Choroid plexus epithelial cell (primary cell): Measurements from ENCODE around the gene CLIC3.
A peak's percentile ranks its signal among the peaks of the same experiment; 100 is the strongest.

Experiments used
- DNase-seq: peaks from one replicate; pipeline ENCODE4 v3.0.0-alpha.2; 2010; ENCODE audit warnings: low read depth
- H3K4me3 ChIP-seq: 2 replicates; pipeline ENCODE4 v1.5.1; 2011; ENCODE audit warnings: low read depth, mild to moderate bottlenecking, control low read depth, low read length, moderate library complexity
- TF ChIP-seq, protein P1 (sequence below): conservative IDR thresholded peaks from 2 replicates; pipeline ENCODE4 v1.5.1; 2011; ENCODE audit warnings: low read depth, mild to moderate bottlenecking, control low read depth, inconsistent platforms, low read length, moderate library complexity

Gene CLIC3

DNA sequence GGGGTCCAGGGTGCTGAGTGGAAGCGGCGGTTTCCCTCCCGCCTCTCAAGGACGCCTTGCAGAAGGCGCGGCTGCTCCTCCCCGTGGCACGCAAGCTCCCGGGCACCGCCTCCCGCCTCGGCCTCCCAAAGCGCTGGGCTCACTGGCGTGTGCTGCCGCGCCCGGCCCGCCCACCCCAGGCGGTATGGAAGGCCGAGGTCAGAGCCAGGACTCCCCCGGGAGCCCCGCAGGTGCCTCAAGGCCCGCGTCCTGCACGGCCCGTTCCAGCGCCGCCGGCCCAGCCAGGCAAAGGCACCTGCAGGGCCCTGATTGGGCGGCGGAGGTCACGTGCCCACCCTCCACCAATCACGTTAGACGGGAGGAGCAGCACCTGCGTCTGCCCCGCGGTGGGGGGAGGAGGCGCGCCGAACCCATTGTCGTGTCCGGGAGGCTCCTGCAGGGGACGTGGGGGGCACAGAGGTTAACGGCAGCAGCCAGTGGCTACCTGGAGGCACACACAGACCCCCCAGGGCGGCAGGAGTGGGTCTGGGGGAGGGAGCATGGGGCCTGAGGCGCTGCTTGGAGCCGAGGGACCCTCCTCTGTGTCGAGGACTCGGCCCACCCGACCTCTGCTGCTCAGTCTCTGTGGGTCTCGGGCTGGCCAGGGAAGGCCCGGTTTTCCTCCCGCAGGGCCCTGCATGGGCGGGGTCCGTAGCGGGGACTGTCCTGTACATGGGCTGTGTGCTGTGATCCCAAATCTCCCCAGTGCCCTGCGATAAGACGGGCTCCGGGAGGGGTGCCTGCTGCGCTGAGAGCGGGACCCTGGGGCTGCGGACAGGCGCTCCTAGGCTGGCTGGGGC lies 46.3 kb downstream of the CLIC3 start:
- peak overlapping the region; percentile 59 for H3K4me3 ChIP-seq

DNA sequence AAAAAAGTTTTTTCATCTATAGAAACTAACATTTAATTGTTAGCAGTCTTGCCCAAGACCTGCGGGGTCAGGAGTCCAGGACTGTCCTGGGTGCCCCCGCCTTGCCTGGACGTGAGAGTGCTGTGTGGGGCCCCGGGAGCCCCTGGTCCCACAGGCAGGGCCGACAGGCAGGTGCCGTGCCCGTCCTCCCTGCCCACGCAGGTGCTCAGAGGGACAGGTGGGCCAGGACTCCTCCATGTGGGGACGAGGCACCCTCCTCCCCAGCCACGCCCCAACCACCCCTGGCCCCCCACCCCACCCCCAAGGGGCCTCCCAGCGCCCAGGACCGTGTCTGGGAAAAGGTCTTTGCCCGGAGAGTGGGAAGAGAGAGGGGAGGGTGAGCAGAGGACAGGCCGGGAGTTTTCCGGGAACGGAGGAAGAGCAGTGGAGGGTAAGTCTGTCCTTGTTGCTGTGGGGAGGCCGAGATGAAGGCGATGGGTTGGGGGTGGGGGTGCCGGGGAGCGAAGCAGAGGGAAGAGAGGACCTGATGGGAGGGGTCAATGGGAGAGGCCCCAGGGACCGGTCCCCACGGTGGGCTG lies 47.0 kb downstream of the CLIC3 start:
- TF ChIP-seq, protein P1, sequence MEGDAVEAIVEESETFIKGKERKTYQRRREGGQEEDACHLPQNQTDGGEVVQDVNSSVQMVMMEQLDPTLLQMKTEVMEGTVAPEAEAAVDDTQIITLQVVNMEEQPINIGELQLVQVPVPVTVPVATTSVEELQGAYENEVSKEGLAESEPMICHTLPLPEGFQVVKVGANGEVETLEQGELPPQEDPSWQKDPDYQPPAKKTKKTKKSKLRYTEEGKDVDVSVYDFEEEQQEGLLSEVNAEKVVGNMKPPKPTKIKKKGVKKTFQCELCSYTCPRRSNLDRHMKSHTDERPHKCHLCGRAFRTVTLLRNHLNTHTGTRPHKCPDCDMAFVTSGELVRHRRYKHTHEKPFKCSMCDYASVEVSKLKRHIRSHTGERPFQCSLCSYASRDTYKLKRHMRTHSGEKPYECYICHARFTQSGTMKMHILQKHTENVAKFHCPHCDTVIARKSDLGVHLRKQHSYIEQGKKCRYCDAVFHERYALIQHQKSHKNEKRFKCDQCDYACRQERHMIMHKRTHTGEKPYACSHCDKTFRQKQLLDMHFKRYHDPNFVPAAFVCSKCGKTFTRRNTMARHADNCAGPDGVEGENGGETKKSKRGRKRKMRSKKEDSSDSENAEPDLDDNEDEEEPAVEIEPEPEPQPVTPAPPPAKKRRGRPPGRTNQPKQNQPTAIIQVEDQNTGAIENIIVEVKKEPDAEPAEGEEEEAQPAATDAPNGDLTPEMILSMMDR: no peak
- H3K4me3 ChIP-seq: peak overlapping the region; percentile 59
- no peak for DNase-seq

More for the DNA sequence above, 46.3 kb downstream of the CLIC3 start:
- TF ChIP-seq, protein P1: no peak
- peak; percentile 83 for DNase-seq

DNA sequence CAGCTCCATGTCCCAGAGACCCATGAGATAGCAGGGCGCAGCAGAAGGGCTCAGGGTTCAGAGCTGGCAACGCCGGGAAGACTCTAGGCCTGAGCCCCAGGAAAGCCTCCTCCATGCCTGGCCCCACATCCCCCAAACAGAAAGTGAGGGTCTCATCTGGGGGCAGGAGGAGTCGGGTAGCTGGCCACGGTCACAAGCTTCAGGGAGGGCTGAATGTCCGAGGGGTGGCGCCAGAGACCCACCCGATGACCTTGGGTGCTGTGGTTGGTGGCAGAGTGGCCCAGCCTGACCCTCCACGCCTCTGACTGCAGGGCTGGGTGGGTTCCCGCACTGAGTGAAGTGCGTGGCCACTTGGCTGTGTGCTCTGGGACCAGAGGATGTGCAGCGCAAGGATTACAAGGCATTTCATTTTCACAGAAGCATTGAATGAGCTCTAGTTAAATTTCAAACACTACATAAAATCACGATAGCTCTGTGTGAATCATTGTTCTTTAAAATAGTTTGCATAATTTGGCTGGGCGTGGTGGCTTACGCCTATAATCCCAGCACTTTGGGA lies 48.3 kb downstream of the CLIC3 start:
- H3K4me3 ChIP-seq: no peak overlapping the region
- TF ChIP-seq, protein P1: peak; percentile 74
- DNase-seq: peak; percentile 51

DNA sequence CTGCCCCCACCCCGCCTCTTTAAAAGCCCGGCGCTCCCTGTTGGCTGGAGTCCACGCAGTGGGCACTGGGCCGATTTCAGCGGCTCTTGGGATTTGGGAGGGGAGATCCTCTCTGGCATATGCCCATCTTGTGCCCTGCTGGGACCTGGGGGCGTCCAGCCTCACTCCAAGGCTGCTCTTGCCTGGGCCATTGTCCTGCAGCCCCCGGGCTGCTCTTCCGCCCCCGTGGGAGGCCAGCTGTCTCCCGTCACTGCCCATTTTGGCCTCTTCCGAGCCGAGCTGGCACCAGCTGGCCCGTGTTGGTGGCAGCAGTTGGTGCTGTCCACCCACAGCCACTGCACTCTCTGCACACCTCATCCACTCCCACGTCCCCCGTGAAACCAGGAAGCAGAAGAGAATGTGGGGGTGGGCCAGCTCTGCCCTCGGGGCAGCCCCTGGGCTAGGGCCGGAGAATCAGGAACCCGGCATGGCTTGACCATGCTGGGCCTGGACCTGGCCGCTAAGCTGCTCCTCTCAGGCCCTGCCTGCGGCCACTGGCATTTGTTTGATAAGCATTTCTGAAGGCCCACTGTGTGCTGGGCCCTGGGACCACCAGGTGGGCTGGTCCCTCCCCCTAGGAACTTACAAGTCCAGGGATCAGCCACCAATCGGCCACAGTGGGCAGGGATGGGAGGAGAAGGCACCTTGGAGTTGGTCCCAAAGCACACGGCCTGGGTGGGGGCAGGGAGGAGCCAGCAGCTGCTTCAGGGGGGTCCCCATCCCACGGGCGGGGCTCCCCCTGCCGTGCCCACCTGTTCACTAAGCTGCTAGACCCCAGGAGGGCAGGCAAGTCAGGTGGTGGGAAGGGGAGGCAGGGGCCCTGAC lies 49.1 kb downstream of the CLIC3 start:
- DNase-seq: no peak
- no peak overlapping the region for H3K4me3 ChIP-seq
- TF ChIP-seq, protein P1: no peak

DNA sequence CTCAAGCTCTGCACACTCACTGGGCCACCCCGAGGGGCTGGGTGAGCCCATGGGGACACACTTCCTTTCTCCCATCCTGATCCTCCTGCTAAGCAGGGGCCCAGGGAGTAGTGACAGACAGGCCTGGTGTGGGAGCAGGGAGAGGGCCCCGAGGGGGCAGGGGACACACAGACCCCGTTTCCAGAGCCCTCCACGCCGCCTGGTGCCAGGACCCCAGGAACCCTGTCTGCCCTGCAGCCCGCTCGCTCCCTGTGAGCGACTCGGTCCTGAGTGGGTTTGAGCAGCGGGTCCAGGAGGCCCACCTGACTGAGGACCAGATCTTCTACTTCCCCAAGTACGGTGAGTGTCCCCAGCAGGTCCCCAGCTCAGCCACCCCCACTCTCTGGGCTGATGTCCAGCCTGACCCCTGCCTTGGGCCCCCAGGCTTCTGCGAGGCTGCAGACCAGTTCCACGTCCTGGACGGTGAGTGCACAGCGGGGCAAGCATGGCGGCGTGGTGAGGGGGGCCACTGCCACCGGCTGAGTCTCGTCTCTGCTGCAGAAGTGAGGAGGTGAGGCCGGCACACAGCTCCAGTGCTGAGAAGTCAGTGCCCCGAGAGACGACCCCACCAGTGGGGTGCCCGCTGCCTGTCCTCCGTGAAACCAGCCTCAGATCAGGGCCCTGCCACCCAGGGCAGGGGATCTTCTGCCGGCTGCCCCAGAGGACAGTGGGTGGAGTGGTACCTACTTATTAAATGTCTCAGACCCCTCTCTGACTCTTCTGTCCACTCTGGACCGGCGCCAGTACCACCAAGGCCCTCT lies 49.9 kb downstream of the CLIC3 start:
- no peak for DNase-seq
- TF ChIP-seq, protein P1: no peak
- no peak overlapping the region for H3K4me3 ChIP-seq
